Neural crest cell (in vitro differentiated cells): ENCODE measurements around the gene SORT1. TPM values are rescaled to one million over a fixed set of nuclear protein-coding genes. Genes with fewer than 3 reads are reported as not detected.

Source experiments
- DNase-seq: peaks from one replicate; pipeline ENCODE4 v3.0.0; 2021; ENCODE audit warnings: low read depth, mixed read lengths, low spot score
- H3K27ac Mint-ChIP-seq: one replicate; pipeline ENCODE4 v1.8.0; 2021; ENCODE audit warnings: mild to moderate bottlenecking, mixed read lengths; ENCODE audit not compliant: unreplicated experiment
- H3K27me3 Mint-ChIP-seq: 2 replicates; pipeline ENCODE4 v1.8.0; 2021; ENCODE audit warnings: low read depth, mild to moderate bottlenecking, mixed read lengths
- H3K36me3 Mint-ChIP-seq: 2 replicates; pipeline ENCODE4 v1.8.0; 2021; ENCODE audit warnings: low read depth, mild to moderate bottlenecking, mixed read lengths
- H3K4me1 Mint-ChIP-seq: 2 replicates; pipeline ENCODE4 v1.8.0; 2021; ENCODE audit warnings: mixed read lengths
- H3K4me3 Mint-ChIP-seq: one replicate; pipeline ENCODE4 v1.8.0; 2021; ENCODE audit warnings: mild to moderate bottlenecking, mixed read lengths
- H3K9me3 Mint-ChIP-seq: 2 replicates; pipeline ENCODE4 v1.8.0; 2021; ENCODE audit warnings: mixed read lengths
- total RNA-seq: library from RNA; stranded (reverse); gene quantifications from 2 replicates; pipeline ENCODE4 v1.2.1, GENCODE V29; 2021
- TF ChIP-seq, protein P1 (sequence below): fragments of 200-600 bp; sonication (generic); conservative IDR thresholded peaks from 2 replicates; pipeline ENCODE4 v1.5.0; 2021; ENCODE audit warnings: antibody characterized with exemption, mild to moderate bottlenecking

The SORT1 gene
- total RNA-seq, 1 donor from 2014 or later, result 60.8 TPM

DNA sequence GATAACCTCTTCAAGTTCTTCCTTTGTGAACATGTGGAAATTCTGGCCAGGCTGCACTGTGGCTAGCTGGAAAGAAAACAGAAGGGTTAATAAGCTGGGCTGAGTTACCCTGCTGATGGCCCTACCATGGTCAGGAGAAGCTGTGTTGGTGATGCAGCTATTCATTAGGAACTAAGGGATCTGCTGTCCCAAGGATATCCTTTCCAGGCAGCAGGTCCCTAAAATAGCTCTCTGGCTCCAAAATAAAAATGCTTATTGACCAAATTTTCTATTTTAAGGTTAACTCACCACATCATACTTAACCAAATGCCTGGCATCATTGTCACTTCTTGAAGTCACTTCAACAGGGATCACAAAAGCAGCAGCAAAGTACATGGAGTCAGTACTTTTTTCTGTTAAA lies 4.3 kb upstream of the SORT1 start:
- H3K9me3 Mint-ChIP-seq, result no peaks in the 10 kb centered on the region
- no peaks in the 10 kb centered on the region for H3K27me3 Mint-ChIP-seq
- H3K36me3 Mint-ChIP-seq, result peaks cover 10% of the 10 kb centered on the region
- no peak overlapping the region for H3K27ac Mint-ChIP-seq
- peaks cover 18% of the 10 kb centered on the region for H3K4me1 Mint-ChIP-seq
- TF ChIP-seq, protein P1, sequence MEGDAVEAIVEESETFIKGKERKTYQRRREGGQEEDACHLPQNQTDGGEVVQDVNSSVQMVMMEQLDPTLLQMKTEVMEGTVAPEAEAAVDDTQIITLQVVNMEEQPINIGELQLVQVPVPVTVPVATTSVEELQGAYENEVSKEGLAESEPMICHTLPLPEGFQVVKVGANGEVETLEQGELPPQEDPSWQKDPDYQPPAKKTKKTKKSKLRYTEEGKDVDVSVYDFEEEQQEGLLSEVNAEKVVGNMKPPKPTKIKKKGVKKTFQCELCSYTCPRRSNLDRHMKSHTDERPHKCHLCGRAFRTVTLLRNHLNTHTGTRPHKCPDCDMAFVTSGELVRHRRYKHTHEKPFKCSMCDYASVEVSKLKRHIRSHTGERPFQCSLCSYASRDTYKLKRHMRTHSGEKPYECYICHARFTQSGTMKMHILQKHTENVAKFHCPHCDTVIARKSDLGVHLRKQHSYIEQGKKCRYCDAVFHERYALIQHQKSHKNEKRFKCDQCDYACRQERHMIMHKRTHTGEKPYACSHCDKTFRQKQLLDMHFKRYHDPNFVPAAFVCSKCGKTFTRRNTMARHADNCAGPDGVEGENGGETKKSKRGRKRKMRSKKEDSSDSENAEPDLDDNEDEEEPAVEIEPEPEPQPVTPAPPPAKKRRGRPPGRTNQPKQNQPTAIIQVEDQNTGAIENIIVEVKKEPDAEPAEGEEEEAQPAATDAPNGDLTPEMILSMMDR, result no peak
- DNase-seq, result no peak
- H3K4me3 Mint-ChIP-seq, result no peak overlapping the region

DNA sequence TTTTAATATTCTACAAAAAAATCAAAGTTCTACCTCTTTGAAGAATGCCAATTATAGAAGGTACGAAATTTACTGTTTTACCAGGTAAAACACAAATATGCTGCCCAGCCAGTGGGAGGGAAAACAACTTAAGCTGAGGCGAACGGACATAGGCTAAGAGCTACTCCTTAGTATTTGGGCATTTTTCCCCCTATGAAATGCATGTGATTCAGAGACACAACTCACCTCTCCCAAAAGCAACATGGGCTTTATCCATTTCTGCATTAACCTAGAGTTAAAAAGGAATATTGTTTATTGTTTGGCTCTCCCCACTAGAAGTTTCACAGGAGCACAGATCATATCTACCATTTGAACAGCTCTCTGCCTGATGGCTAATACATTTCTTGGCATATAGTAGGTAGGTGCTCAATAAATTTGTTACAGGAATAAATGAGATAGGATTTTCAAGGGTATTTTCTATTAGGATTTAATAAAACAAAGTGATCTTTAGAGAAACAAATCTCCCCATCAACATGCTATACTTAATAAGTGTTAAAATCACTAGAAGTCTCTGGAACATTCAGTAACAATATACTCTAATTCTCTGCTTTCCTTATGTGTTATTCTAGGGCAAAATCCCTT lies 2.4 kb upstream of the SORT1 start:
- no peaks in the 10 kb centered on the region for H3K9me3 Mint-ChIP-seq
- peaks cover 36% of the 10 kb centered on the region for H3K4me1 Mint-ChIP-seq
- no peak overlapping the region for H3K27ac Mint-ChIP-seq

DNA sequence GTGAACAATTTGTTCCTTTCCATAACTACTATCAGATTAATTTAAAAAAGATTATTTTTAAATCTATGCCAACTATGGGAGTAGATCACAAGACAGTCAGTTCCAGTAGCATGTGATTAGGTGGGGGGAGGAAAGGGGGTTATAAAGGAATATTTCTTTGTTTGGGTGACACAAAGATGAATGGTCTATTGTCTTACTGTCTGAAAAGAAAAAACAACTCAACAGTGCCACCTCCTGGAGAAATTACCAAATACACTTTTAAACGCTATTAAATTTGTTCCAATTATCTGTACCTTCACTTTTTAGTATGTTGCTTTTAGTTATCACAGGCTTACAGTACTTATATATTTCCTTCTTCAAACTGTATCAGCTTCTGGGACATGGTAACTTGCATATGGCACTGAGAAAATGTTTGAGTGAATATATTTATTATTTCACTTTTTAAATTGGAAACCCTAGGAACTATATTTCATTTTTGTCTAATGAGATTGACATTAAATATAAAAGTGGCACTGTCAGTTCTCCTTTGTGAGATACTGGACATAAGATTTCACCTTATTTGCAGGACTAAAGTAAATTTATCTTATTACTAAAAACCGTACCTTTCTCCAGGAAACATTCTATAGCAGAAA lies 1.7 kb upstream of the SORT1 start:
- Mint-ChIP-seq H3K9me3 (no peaks in the 10 kb centered on the region), H3K4me1 (peaks cover 42% of the 10 kb centered on the region), H3K36me3 (no peaks in the 10 kb centered on the region), H3K27me3 (peaks cover 4% of the 10 kb centered on the region), H3K27ac (peak overlapping the region; percentile 96), H3K4me3 (peak overlapping the region; percentile 93)
- DNase-seq, result peak; percentile 47
- TF ChIP-seq, protein P1, result peak; percentile 84

More for the DNA sequence above, 2.4 kb upstream of the SORT1 start:
- TF ChIP-seq, protein P1, result no peak
- Mint-ChIP-seq H3K4me3 (no peak overlapping the region), H3K36me3 (peaks cover 4% of the 10 kb centered on the region), H3K27me3 (peaks cover 4% of the 10 kb centered on the region)
- DNase-seq, result no peak

DNA sequence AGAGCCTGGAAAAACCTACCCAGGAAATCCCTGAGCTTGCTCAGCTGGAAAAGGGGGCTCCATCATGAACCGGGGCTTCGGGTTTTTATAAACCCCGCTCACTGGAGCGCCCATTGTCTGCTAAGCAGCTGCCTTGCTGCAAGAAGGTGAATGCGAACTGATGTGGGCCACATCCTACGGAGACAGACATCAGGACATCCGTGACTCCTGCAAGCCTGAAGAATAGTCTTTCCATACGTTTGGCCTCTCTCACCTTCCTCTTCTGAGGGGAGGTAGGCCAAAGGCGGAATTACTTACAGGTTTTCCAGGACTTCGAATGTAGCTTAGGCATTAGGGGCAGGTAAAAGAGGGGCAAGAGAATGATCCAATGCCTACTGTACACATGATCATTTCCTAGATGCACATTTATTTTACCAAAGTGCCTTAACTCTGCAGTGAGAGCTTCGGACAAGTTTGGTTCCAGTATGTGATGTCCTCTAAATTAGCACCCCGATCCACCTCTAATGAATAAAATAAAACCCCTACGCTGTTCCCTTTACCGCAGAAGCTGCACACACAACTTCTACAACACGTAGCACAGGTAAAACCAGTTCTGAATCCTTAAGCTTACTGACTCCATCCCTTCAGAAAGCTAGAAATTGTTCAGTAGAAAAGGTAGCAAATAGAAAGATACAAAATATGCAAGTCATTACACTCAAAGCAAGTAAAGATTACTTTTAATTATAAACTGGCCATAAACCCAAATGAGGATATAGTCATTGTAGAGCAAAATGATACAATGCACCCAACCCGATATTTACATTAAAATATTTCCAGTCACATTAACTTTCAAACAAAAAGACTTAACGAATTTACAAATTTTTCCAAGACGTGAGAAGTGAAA lies 866 bp upstream of the SORT1 start:
- H3K9me3 Mint-ChIP-seq, result no peaks in the 10 kb centered on the region
- peaks cover 50% of the 10 kb centered on the region for H3K4me1 Mint-ChIP-seq
- H3K27ac Mint-ChIP-seq, result peak overlapping the region; percentile 92
- peak overlapping the region; percentile 93 for H3K4me3 Mint-ChIP-seq
- DNase-seq, result no peak
- TF ChIP-seq, protein P1, result no peak
- H3K27me3 Mint-ChIP-seq, result peaks cover 4% of the 10 kb centered on the region
- no peaks in the 10 kb centered on the region for H3K36me3 Mint-ChIP-seq

DNA sequence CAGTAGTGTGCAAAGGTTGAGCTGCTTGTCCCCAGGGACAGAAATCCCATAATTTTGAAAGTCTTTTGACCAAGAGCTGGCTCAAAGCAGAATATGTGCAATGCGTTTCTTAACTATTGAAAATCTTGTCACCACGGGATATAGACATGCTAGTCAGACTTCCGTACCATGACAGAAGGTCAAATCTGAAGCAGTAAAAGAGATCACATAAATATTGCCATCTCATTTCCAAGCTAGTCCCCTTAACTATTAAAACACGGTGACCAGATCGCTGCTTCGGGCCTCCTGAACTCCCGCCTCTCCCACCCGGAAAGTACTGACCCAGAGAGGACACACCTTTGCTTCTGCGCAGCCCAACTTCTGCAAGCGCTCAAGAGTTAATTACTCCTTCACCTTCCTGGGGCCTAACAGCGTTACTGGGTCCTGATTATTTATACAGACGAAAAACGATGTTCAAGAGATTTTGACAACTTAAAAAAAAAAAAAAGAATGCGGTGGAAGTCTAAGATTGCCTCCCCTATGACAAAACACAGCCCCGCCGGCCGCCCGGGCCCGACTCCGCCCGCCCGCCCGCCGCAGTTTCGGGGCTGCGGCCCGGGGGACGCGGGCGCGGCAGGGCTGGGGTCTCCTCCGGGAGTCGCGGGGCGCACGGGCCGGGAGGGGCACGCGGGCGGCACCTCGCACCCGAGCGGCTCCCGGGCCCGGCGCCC lies 692 bp downstream of the SORT1 start:
- Mint-ChIP-seq H3K27me3 (peaks cover 4% of the 10 kb centered on the region), H3K27ac (no peak overlapping the region), H3K36me3 (no peaks in the 10 kb centered on the region), H3K4me3 (peak overlapping the region; percentile 96), H3K4me1 (peaks cover 66% of the 10 kb centered on the region), H3K9me3 (no peaks in the 10 kb centered on the region)
- TF ChIP-seq, protein P1, result no peak
- DNase-seq, result no peak
